K562 (cell line): ENCODE results near the gene POLR2M. TPM values are rescaled to one million over a fixed set of nuclear protein-coding genes. Genes with fewer than 3 reads are reported as not detected.

ENCODE experiments used
- ATAC-seq: fragments of 200-7000 bp; cut with Tn5 transposase; 3 replicates; pipeline ENCODE4 v1.9.1; 2020; ENCODE audit warnings: moderate library complexity
- BruUV-seq: library from RNA; stranded (reverse); fragments of 400-500 nt; replicated peaks from 2 replicates; lab custom pipeline; 2021; lab: Mats Ljungman, UMichigan
- CTCF ChIA-PET: fragments of 300-600 bp; formaldehyde crosslinking; extraction: SDS; loops from one replicate; lab custom pipeline; 2021; ENCODE audit warnings: low intra/inter-chr PET ratio; lab: Yijun Ruan, JAX
- POLR2A ChIA-PET: fragments of 300-600, 350-650 bp; sonication (Branson Sonifier 250); formaldehyde crosslinking; extraction: SDS; loops from one replicate; lab custom pipeline; 2021; ENCODE audit warnings: antibody characterized with exemption, inconsistent platforms; lab: Yijun Ruan, JAX
- DNase-seq, 4 experiments: peaks; one replicate each; pipeline versions ENCODE4 v3.0.0 to v3.0.0-alpha.2; 2011 to 2018; ENCODE audit warnings: low spot score in 3 of 4, mixed read lengths in 3 of 4; ENCODE audit errors: extremely low read depth in 1 of 4
- FAIRE-seq: peaks from 2 replicates; lab custom pipeline; 2011; peaks lifted over from hg19 to GRCh38; lab: Jason Lieb, UNC
- H2AFZ ChIP-seq: 2 replicates; pipeline ENCODE4 v1.6.0; 2011; ENCODE audit warnings: low read depth, low read length, control low read depth, inconsistent platforms
- H3K27ac ChIP-seq: fragments of 200-600 bp; 3 replicates; pipeline ENCODE4 v1.8.0; 2011; ENCODE audit warnings: low read depth, mild to moderate bottlenecking, control low read depth, inconsistent platforms, low read length, moderate library complexity, mixed read lengths; ENCODE audit errors: extremely low read depth
- H3K27me3 ChIP-seq, 2 experiments: fragments of 300-600 bp in 1 of 2; 2 replicates in 1 of 2; 3 replicates in 1 of 2; pipeline versions ENCODE4 v1.6.0 to v1.8.0; 2011; ENCODE audit warnings: inconsistent platforms in 2 of 2, low read length in 2 of 2, mild to moderate bottlenecking in 1 of 2, mixed read lengths in 1 of 2, moderate library complexity in 1 of 2; ENCODE audit not compliant: control insufficient read depth in 2 of 2, insufficient read depth in 2 of 2
- H3K36me3 ChIP-seq: fragments of 300-600 bp; 3 replicates; pipeline ENCODE4 v1.8.0; 2011; ENCODE audit warnings: mild to moderate bottlenecking, low read length, inconsistent platforms; ENCODE audit not compliant: control insufficient read depth, insufficient read depth
- H3K4me1 ChIP-seq, 2 experiments: fragments of 200-600 bp in 1 of 2; replicated peaks in 1 of 2; 2 replicates in 1 of 2; 3 replicates in 1 of 2; pipeline versions ENCODE4 v1.5.1 to v1.8.0; 2011; ENCODE audit warnings: inconsistent platforms in 2 of 2, low read length in 2 of 2, mild to moderate bottlenecking in 1 of 2, mixed read lengths in 1 of 2, moderate library complexity in 1 of 2; ENCODE audit not compliant: control insufficient read depth in 2 of 2, insufficient read depth in 2 of 2
- H3K4me2 ChIP-seq: 2 replicates; pipeline ENCODE4 v1.6.1; 2011; ENCODE audit warnings: low read length, control low read depth, inconsistent platforms, mixed read lengths; ENCODE audit not compliant: insufficient read depth
- H3K4me3 ChIP-seq: fragments of 200-600 bp; sonication (generic), shearing (Covaris generic); 2 replicates; pipeline ENCODE4 v1.5.1; 2016; ENCODE audit warnings: control low read depth, inconsistent platforms
- H3K79me2 ChIP-seq: fragments of 200-600 bp; 3 replicates; pipeline ENCODE4 v1.8.0; 2011; ENCODE audit warnings: low read length, inconsistent platforms; ENCODE audit not compliant: control insufficient read depth, insufficient read depth
- H3K9ac ChIP-seq, 2 experiments: 2 replicates each; pipeline versions ENCODE4 v1.6.0 to v1.6.1; 2011; ENCODE audit warnings: low read depth in 2 of 2, low read length in 2 of 2, control low read depth in 1 of 2, inconsistent platforms in 1 of 2, mild to moderate bottlenecking in 1 of 2, mixed read lengths in 1 of 2; ENCODE audit not compliant: insufficient read depth in 1 of 2
- H3K9me1 ChIP-seq: one replicate; pipeline ENCODE4 v1.6.0; 2011; ENCODE audit warnings: inconsistent platforms, mild to moderate bottlenecking, low read length, moderate library complexity; ENCODE audit not compliant: control insufficient read depth, insufficient read depth
- H3K9me3 ChIP-seq: replicated peaks from 2 replicates; pipeline ENCODE4 v1.5.1; 2011; ENCODE audit warnings: low read depth, low read length, inconsistent platforms; ENCODE audit not compliant: control insufficient read depth, insufficient read depth
- H4K20me1 ChIP-seq: replicated peaks from 2 replicates; pipeline ENCODE4 v1.6.1; 2011; ENCODE audit warnings: low read length, inconsistent platforms, mixed read lengths; ENCODE audit not compliant: control insufficient read depth, insufficient read depth
- ATF3 ChIP-seq, 2 experiments: fragments of 450-650 bp in 1 of 2; sonication (generic) in 1 of 2; formaldehyde crosslinking in 1 of 2; IDR thresholded peaks in 1 of 2; conservative IDR thresholded peaks in 1 of 2; 2 replicates each; pipeline versions ENCODE4 v1.6.1 to v1.8.1; 2016 to 2023; ENCODE audit warnings: mild to moderate bottlenecking in 2 of 2, moderate library complexity in 2 of 2, inconsistent platforms in 1 of 2, missing genetic modification reagents in 1 of 2
- DLX4 ChIP-seq: fragments of 250-450 bp; sonication (Bioruptor Pico); IDR thresholded peaks from 2 replicates; pipeline ENCODE4 v1.6.1; 2021; ENCODE audit warnings: mild to moderate bottlenecking
- ELF4 ChIP-seq: fragments of 450-650 bp; formaldehyde crosslinking; IDR thresholded peaks from 2 replicates; pipeline ENCODE4 v1.4.0; 2022; ENCODE audit warnings: missing genetic modification characterization
- PML ChIP-seq: IDR thresholded peaks from 2 replicates; pipeline ENCODE4 v1.6.1; 2012; ENCODE audit warnings: low read length, inconsistent platforms
- SNRNP70 ChIP-seq: fragments of 200-400 bp; formaldehyde crosslinking; optimal IDR thresholded peaks from 2 replicates; pipeline ENCODE3; 2017; ENCODE audit warnings: low read depth, low read length
- SPI1 ChIP-seq: IDR thresholded peaks from 2 replicates; pipeline ENCODE4 v1.6.1; 2011; ENCODE audit warnings: low read depth, low read length, control low read depth, borderline replicate concordance
- WGBS: fragments of 100-300 bp; shearing (Covaris generic); methylation state at CpG from one replicate; pipeline ENCODE4 v1.1.6; 2016; ENCODE audit warnings: low coverage, mixed read lengths; ENCODE audit not compliant: insufficient coverage; ENCODE audit errors: missing lambda C conversion rate; 5-methylcytosine and 5-hydroxymethylcytosine counted together
- in situ Hi-C: fragments of 300-500 bp; cut with MboI; formaldehyde crosslinking; loops from 4 replicates; pipeline ENCODE4 v1.15.0; 2018; ENCODE audit warnings: inconsistent platforms, mixed read lengths
- intact Hi-C: fragments of 100-400 bp; cut with micrococcal nuclease; formaldehyde crosslinking; loops from 2 replicates; pipeline ENCODE4 v1.14.2; 2022
- polyA plus RNA-seq, 8 experiments: library from polyadenylated mRNA; depleted of rRNA in 4 of 8; stranded (reverse) in 5 of 8; unstranded in 3 of 8; fragments of >200 nt; fragmentation: Nextera tagmentation in 2 of 8; fragmentation: Illumina TruSeq in 1 of 8; extraction: Ambion mirVana in 2 of 8; extraction: Trizol in 1 of 8; gene quantifications; 2 replicates each; pipeline versions ENCODE4 v1.2.1 to v1.2.3, GENCODE V29; 2011 to 2014; ENCODE audit warnings: inconsistent platforms in 1 of 8, missing spikeins in 1 of 8
- total RNA-seq, 7 experiments: library from RNA; depleted of rRNA in 6 of 7; stranded (reverse); fragments of >200 nt in 6 of 7; fragmentation: Illumina TruSeq in 2 of 7; extraction: Trizol in 2 of 7; gene quantifications; 2 replicates each; pipeline versions ENCODE4 v1.2.1 to v1.2.3, GENCODE V29; 2011 to 2021; ENCODE audit warnings: low replicate concordance in 1 of 7

The POLR2M gene
- total and polyA plus RNA-seq, 9 of the 15 experiments (the other 6 are each of a cell fraction or from before 2014, with no cell fraction given): 9.2 to 1,050 (median 43.0) TPM

- Histone ChIP-seq H4K20me1 (no peaks in the 10 kb centered on the region), H3K9ac (no peak overlapping the region), H2AFZ (no peak overlapping the region), H3K4me3 (no peak overlapping the region), H3K4me2 (no peak overlapping the region), H3K27ac (no peak overlapping the region), H3K36me3 (no peaks in the 10 kb centered on the region), H3K79me2 (no peaks in the 10 kb centered on the region), H3K9me3 (no peaks in the 10 kb centered on the region), H3K4me1 (no peaks in the 10 kb centered on the region), H3K27me3 (no peaks in the 10 kb centered on the region; a peak in 1 of 5 replicates), H3K9me1 (no peaks in the 10 kb centered on the region)
- TF ChIP-seq ATF3 (IDR thresholded peaks at IDR 0.05) (peak; percentile 35; the same call in 1 of the 2 replicates), ATF3 (CRISPR knock-in tag; conservative IDR thresholded peaks at IDR 0.05) (no peak), SPI1 (peak; percentile 46; the same call in 1 of the 2 replicates), PML (no peak)
- FAIRE-seq: no peak
- WGBS: 32% methylated on average over 3 of the region's 3 CpGs
- no peak for DNase-seq
- ChIA-PET POLR2A (no interaction called here), CTCF (no interaction called here)
- in situ Hi-C loops (loop anchor here (25.0 kb wide), 1 partner anchor 336 kb away; the partner anchor contains the start of gene ALDH1A2), intact Hi-C loops (no loop called here)
- BruUV-seq: no TSS peak
- no peak for ATAC-seq
Measured at GRCh38 chr15:57726411-57726810, 19.9 kb downstream of the POLR2M start.

GRCh38 chr15:57727031-57727430 is 20.5 kb downstream of the POLR2M start:
- POLR2A ChIA-PET: no interaction called here
- no peak for DNase-seq
- intact Hi-C loops (no loop called here), in situ Hi-C loops (loop anchor here (25.0 kb wide), 1 partner anchor 335 kb away; the partner anchor contains the start of gene ALDH1A2)
- no peaks in the 10 kb centered on the region for H3K36me3 ChIP-seq
- FAIRE-seq: no peak
- H3K27me3 ChIP-seq: no peaks in the 10 kb centered on the region; a peak in 1 of 5 replicates
- H3K27ac ChIP-seq: no peak overlapping the region
- CTCF ChIA-PET: no interaction called here
- ATAC-seq: no peak
- 59% methylated on average over 6 of the region's 6 CpGs for WGBS
- no peak overlapping the region for H3K4me2 ChIP-seq
- H3K9ac ChIP-seq: no peak overlapping the region
- H2AFZ ChIP-seq: no peak overlapping the region
- no peaks in the 10 kb centered on the region for H3K79me2 ChIP-seq
- no peaks in the 10 kb centered on the region for H4K20me1 ChIP-seq
- no peaks in the 10 kb centered on the region for H3K9me1 ChIP-seq
- H3K4me3 ChIP-seq: no peak overlapping the region
- 0 out of 5 replicates have a peak, but pooled peaks cover 0 to under 1% of the 10 kb centered on the region in 2 experiments for H3K4me1 ChIP-seq
- TF ChIP-seq ELF4 (no peak), SNRNP70 (no peak), DLX4 (CRISPR knock-in tag) (no peak)
- H3K9me3 ChIP-seq: no peaks in the 10 kb centered on the region
- BruUV-seq: no TSS peak
